HG03575 (cell line): ENCODE results near the gene NOB1.
"Not testable (repeated sequence)": the region's sequence is repeated elsewhere in the genome, so short reads cannot be mapped to it uniquely, and the experiment has no call there.

Experiments
- ATAC-seq: cut with Tn5 transposase; IDR thresholded peaks from one replicate; pipeline ENCODE4 v1.9.1; 2021; ENCODE audit not compliant: unreplicated experiment, insufficient number of reproducible peaks, low FRiP score; ENCODE audit errors: extremely low read depth

Gene NOB1

DNA sequence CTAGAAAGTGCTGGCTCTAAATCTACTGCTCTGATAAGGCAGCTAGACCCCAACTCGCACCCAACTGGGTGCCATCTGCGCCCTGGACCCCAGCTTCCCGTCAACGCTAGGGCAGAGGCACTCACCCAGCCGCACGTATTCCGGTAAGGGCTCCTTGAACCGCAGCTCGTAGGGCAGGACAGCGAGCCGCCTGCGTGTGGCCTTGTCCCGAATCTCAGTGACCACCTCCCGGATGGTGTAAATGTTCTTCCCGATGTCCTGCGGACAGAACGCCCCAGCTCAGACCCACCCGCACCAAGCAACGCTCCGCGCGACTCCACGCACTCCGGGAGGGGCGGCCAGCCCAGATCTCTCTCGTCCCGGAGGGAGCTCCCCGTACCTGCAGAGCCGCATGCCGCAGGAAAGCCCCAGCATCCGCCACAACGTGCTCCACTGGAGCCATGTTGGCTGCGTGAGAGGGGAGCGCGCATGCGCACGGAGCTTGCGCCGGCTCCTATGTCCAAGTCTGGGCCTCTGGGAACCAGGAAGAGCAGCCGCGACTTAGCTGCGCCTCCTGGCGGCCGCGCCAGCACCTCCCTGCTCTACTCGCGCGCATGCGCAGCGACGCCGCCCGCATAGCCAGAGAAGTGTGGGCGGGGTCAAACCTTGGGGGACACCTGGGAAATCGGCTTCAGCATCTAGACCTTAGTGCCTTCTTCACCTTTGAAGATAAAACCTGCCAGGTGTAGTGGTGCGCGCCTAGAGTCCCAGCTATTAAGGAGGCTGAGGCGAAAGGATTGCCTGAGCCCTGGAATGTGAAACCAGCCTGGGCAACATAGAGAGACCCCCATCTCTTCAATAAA is at the start of gene NOB1:
Gene NOB1 (minus strand): TSS at position 458 of the 842 bp plus-strand sequence. CDS start 16 bp downstream, at position 442.
- no peak for ATAC-seq

- ATAC-seq = no peak
These were observed 49.6 kb upstream of the NOB1 start for GRCh38 chr16:69804297-69804696.

- ATAC-seq = no peak
These were observed 44.9 kb upstream of the NOB1 start for GRCh38 chr16:69799611-69800031.

- no peak for ATAC-seq
These were observed 43.7 kb upstream of the NOB1 start for GRCh38 chr16:69798466-69798865.

DNA sequence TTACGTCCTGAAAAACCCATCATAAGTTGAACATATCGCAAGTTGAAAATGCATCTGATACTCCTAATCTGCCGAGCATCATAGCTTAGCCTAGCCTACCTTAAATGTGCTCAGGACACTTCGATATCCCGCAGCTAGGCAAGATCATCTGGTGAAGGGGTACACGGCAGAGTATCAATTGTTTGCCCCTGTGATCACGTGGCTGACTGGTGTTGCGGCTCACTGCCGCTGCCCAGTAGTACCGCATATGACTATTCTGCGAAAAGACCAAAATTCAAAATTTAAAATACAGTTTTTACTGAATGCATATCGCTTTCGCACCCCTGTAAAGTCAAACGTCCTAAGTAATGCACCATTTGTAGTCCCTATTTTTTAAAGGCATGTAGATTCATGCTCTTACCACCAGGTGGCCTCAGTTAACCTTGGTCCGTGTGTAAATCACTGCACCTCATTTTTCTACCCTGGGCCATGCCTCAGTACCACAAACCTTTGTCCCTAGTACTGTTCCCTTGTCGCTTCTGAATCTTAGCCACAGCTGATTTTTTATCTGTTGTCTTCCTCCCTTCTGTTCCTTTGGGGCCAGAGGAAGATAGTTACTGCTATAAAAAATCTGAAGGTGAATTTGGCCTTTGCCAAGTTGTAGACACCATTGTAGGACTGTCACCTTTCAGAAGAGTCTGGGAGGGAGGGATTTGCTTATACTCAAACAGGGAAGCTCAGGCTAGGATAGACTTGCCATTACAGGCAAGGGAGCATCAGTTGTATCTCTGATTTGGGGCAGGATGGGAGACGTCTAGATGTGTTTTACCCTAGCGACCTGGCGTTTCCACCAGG is 41.8 kb upstream of the NOB1 start:
- no peak for ATAC-seq

- no peak for ATAC-seq
These were observed 39.8 kb upstream of the NOB1 start for GRCh38 chr16:69794486-69794885.

DNA sequence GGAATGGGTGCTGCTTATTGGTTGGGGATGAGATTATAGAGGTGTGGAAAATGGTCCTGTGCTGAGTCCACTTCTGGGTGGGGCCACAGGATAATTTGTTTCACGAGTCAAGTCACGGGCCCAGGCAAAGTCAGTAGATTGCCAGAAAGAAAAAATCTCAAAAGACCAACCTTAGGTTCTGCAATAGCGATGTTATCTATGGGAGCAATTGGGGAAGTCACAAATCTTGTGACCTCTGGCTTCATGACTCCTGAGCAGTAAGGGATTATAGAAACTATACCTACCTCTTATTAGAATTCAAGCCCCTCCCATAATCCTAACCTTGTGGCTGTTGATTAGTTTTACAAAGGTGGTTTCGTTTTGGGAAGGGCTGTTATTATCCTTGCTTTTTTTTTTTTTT is 38.8 kb upstream of the NOB1 start:
- no peak for ATAC-seq

DNA sequence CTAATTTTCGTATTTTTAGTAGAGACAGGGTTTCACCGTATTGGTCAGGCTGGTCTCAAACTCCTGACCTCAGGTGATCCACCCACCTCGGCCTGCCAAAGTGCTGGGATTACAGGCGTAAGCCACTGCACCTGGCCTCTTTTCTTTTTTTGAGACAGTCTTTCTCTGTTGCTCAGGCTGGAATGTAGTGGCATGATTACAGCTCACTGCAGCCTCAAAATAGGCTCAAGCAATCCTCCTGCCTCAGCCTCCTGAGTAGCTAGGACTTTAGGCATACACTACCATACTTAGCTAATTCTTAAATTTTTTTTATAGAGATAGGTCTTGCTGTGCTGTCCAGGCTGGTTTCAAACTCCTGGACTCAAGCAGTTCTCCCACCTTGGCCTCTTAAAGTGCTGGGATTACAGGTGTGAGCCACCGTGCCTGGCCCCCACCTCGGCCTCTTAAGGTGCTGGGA is 36.7 kb upstream of the NOB1 start:
- ATAC-seq = not testable (repeated sequence)

GRCh38 chr16:69787883-69788282 is 33.2 kb upstream of the NOB1 start:
- no peak for ATAC-seq

DNA sequence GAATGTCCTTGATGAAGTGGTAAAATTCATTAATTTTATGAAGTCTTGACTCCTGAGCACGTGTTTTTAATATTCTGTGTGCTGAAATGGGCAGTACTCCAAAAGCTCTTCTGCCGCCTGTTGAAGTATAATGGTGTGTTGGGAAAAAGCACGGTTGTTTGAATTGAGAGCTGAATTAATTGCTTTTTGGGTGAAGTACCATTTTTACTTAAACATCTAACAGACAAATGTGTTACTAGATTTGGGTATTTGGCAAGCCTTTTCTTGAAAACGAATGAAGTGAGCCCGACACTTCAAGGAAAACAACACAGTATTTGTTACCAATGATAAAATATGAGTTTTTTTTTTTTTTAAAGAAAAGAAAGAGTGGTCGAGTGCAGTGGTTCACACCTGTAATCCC is 29.9 kb upstream of the NOB1 start:
- ATAC-seq = no peak

GRCh38 chr16:69781118-69781517 is 26.4 kb upstream of the NOB1 start:
- no peak for ATAC-seq

DNA sequence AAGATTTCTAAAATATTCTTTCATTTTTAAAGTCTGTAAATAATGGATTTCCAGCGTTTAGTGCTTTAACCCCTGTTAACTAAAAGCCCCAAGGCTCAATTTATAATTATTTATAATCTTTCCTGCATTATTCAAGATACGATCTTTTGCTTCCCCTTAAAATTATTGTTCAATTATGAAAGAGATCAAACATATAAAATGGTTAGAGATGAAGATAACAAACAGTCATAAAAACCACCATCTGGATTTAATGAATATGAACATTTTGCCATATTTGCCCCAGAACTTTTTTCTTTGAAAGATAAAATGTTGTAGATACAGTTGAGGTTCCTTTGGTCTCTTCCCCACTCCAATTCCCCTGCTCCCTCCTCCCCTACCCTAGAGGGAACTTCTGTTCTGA is 25.0 kb upstream of the NOB1 start:
- no peak for ATAC-seq

DNA sequence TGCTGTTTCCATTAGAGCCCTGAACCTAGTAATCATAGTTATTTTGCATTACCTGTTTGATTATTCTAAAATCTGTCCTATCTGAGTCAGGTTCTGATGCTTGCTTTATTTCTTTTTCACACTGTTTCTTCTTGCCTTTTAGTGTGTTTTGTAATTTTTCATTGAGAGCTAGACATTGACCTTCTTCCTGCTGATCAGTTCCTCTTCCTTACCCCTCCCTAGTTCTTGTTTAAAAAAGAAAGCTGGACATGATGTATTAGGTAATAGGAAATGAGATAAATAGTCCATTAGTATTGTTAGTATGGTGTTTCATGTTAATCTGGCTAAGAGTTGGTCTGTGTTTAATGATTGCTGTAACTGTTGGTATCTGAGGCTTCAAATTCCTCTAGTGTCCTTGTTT is 20.8 kb upstream of the NOB1 start:
- no peak for ATAC-seq

DNA sequence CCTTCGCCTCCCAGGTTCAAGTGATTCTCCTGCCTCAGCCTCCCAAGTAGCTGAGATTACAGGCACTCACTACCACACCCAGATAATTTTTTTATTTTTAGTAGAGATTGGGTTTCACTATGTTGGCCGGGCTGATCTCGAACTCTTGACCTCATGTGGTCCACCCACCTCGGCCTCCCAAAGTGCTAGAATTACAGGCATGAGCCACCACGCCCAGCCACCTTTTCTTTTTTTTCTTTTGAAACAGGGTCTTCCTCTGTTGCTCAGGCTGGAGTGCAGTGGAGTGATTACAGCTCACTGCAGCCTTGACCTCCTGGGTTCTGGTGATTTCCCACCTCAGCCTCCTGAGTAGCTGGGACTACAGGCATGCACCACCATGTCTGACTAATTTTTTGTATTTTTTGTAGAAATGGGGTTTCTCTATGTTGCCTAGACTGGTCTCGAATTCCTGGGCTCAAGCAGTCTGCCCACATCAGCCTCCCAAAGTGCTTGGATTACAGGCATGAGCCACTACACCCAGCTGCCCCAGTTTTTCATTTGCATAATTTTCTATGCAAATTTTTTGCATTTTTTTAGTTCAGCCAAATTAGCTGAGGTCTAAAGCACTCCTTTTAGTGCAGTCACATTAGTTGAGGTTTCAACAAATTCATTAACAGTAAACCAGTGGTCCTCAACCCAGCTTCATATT is 18.7 kb upstream of the NOB1 start:
- no peak for ATAC-seq

GRCh38 chr16:69771651-69771967 is 16.9 kb upstream of the NOB1 start:
- no peak for ATAC-seq

- ATAC-seq = no peak
These were observed 14.7 kb upstream of the NOB1 start for GRCh38 chr16:69769404-69769803.

DNA sequence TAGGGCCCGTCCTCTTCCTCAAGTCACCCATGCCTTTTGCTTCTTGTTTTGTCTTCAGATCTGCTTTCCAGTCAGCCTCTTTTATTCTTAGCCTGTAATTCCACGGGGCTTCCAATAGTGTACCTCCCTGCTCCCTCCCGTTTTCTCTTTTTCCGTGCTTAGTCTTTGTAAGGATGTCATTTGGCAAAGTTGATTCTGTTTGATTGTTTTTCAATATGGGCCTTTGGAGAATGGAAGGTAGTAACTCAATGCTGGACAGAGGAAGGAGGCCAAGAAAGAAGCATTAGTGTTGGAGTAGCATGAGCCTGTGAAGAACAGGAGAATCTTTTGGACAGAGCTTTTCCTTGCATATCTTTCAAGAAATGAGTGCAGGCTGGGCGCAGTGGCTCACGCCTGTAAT is 13.9 kb upstream of the NOB1 start:
- ATAC-seq = no peak

DNA sequence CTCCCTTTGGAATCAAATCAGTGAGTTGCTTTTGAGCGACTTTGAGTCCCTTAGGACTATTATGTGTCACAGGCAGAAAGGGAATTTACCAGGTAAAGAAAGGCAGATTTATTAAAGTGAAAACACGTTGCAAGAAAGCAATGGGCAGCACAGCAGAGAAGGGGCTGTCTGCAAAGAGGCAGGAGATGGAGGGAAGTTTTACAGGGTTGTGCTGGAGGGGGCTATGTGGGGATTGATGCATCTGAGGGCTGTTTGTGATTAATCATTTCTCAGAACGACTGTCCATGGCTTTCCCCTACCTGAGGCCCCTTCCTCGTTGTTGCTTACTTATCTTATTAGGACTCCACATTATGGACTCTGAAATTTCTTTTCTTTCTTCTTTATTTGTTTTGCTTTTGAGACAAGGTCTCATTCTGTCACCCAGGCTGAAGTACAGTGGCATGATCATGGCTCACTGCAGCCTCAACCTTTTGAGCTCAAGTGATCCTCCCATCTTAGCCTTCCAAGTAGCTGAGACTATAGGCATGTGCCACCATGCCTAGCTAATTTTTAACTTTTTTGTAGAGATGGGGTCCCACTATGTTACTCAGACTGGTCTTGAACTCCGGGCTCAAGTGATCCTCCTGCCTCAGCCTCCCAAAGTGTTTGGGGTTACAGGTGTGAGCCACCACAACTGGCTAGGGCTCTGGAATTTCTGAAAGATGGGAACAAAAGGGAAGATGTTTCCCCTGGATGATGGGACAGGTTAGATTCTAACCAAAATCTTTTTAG is 12.9 kb upstream of the NOB1 start:
- ATAC-seq = no peak

DNA sequence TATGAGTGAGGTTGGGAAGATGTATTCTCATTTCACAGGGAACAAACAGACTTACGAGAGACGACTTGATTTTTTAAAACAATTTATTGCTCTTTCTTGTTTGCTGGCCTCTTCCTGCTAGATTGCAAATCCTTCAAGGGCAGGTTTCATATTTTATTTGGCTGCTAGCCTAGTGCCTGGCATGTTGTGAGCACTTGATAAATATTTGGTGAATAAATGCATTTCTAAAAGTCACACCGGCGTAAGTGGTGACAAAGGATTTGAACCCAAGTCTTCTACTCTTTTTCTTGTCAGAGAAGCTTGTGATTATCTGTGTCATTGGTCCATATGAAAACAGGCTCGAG is 8.8 kb upstream of the NOB1 start:
- no peak for ATAC-seq
